Metanephros (tissue), 1 donor: Measurements from ENCODE around the gene EFNB1. TPM values are rescaled to one million over a fixed set of nuclear protein-coding genes. Genes with fewer than 3 reads are reported as not detected.

Experiments used
- total RNA-seq: library from RNA; depleted of rRNA; stranded (reverse); fragments of >200 nt; gene quantifications from one replicate; pipeline ENCODE4 v1.2.3, GENCODE V29; 2014

EFNB1 gene
- 94.4 TPM for total RNA-seq

GRCh38 chrX:68828740-68829581, at the start of gene EFNB1:
Gene EFNB1, plus strand, starts transcription at chrX:68829021. Its CDS starts 756 bp downstream, at chrX:68829777.

Other genes with a start within 250 kb of the EFNB1 start
- gene STARD8, start 181.4 kb upstream of the EFNB1 start, total RNA-seq, result 32.3 TPM